GM12864 (cell line): Measurements from ENCODE around the gene SMYD3.
"Not testable (repeated sequence)": the region's sequence is repeated elsewhere in the genome, so short reads cannot be mapped to it uniquely, and the experiment has no call there.

Experiments used
- DNase-seq: peaks from one replicate; pipeline ENCODE4 v3.0.0-alpha.2; 2011; ENCODE audit warnings: low read depth
- H3K4me3 ChIP-seq: 2 replicates; pipeline ENCODE4 v1.5.1; 2011; ENCODE audit warnings: mild to moderate bottlenecking, low read depth, low read length, control low read depth
- CTCF ChIP-seq: IDR thresholded peaks from 2 replicates; pipeline ENCODE4 v1.5.1; 2011; ENCODE audit warnings: low read depth, mild to moderate bottlenecking, moderate library complexity, low read length, control low read depth, inconsistent platforms; ENCODE audit errors: missing control alignments

SMYD3 gene

GRCh38 chr1:245984390-245985155 lies 522.5 kb downstream of the SMYD3 start:
- no peak overlapping the region for H3K4me3 ChIP-seq
- no peak for DNase-seq
- no peak for TF ChIP-seq CTCF

- no peak for DNase-seq
- H3K4me3 ChIP-seq: no peak overlapping the region
These were observed 523.6 kb downstream of the SMYD3 start for GRCh38 chr1:245983294-245983967.

GRCh38 chr1:245979589-245979988 lies 527.5 kb downstream of the SMYD3 start:
- DNase-seq: no peak
- no peak for TF ChIP-seq CTCF
- no peak overlapping the region for H3K4me3 ChIP-seq

More at GRCh38 chr1:245983294-245983967, 523.6 kb downstream of the SMYD3 start:
- no peak for TF ChIP-seq CTCF

- TF ChIP-seq CTCF: no peak
- H3K4me3 ChIP-seq: no peak overlapping the region
- DNase-seq: no peak
These were observed 528.2 kb downstream of the SMYD3 start for GRCh38 chr1:245978915-245979314.

GRCh38 chr1:245972476-245972875 lies 534.6 kb downstream of the SMYD3 start:
- DNase-seq: no peak
- TF ChIP-seq CTCF: no peak

DNA sequence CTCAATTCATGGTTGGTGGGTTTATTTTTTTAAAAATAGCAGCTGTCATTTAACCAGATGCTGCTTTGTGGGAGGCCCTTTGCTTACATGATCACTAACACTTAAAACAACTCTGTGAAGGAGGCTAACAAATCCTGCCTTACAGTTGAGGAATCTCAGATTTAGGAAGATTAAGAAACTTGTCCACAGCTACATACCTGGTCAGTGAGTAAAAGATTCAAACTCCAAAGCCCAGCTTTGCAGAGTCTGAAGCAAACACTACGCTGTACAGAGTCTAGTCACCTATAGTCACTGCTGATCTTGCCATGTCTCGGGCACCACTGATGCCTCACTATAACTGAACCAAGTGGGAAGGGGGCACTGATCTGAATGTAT lies 535.4 kb downstream of the SMYD3 start:
- no peak for DNase-seq
- no peak overlapping the region for H3K4me3 ChIP-seq
- TF ChIP-seq CTCF: no peak

More at GRCh38 chr1:245972476-245972875, 534.6 kb downstream of the SMYD3 start:
- H3K4me3 ChIP-seq: no peak overlapping the region

DNA sequence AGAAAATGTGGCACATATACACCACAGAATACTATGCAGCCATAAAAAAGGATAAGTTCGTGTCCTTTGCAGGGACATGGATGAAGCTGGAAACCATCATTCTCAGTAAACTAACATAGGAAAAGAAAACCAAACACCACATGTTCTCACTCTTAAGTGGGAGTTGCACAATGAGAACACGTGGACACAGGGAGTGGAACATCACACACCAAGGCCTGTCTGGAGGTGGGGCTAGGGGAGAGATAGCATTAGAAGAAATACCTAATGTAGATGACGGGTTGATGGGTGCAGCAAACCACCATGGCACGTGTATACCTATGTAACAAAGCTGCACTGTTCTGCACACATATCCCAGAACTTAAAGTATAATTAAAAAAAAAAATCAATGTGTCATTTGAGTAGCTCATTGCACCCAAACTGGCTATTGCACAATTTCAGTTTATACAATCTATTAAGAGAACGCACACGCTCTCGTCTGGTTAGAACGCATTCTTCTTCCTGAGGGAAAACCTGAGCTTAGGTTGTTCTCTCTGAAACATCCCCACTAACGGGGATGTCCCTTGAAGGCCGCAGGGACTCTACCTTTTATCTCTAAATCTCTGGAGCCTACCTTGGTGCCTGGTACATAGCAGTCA lies 535.9 kb downstream of the SMYD3 start:
- H3K4me3 ChIP-seq, DNase-seq: not testable (repeated sequence)
